Smooth muscle cell (in vitro differentiated cells): Measurements from ENCODE around the gene ACP1. TPM values are rescaled to one million over a fixed set of nuclear protein-coding genes. Genes with fewer than 3 reads are reported as not detected.

Experiments
- DNase-seq: peaks from one replicate; lab custom pipeline; 2025; ENCODE audit not compliant: unreplicated experiment; lab: John Stamatoyannopoulos, UW
- H2AFZ ChIP-seq: fragments of 200-600 bp; sonication (generic); 2 replicates; pipeline ENCODE4 v1.6.0; 2016; ENCODE audit warnings: antibody characterized with exemption, low read depth, mild to moderate bottlenecking
- H3F3A ChIP-seq: fragments of 200-600 bp; sonication (generic); 2 replicates; pipeline ENCODE4 v1.6.0; 2017; ENCODE audit warnings: antibody characterized with exemption, low read depth
- H3K27ac ChIP-seq: fragments of 200-600 bp; sonication (generic); 2 replicates; pipeline ENCODE4 v1.5.1; 2016; ENCODE audit warnings: low read depth, mild to moderate bottlenecking
- H3K27me3 ChIP-seq: fragments of 200-600 bp; sonication (generic); 2 replicates; pipeline ENCODE4 v1.6.1; 2016; ENCODE audit warnings: low read depth, mild to moderate bottlenecking
- H3K36me3 ChIP-seq: fragments of 200-600 bp; sonication (generic); 2 replicates; pipeline ENCODE4 v1.5.1; 2016; ENCODE audit warnings: low read depth
- H3K4me1 ChIP-seq: fragments of 200-600 bp; sonication (generic); 2 replicates; pipeline ENCODE4 v1.5.1; 2016; ENCODE audit warnings: low read depth
- H3K4me2 ChIP-seq: fragments of 200-600 bp; sonication (generic); 2 replicates; pipeline ENCODE4 v1.6.0; 2016; ENCODE audit warnings: mild to moderate bottlenecking
- H3K4me3 ChIP-seq: fragments of 200-600 bp; sonication (generic); 2 replicates; pipeline ENCODE4 v1.5.1; 2016; ENCODE audit warnings: mild to moderate bottlenecking
- H3K79me2 ChIP-seq: fragments of 200-600 bp; sonication (generic); 2 replicates; pipeline ENCODE4 v1.6.0; 2016; ENCODE audit warnings: low read depth, mild to moderate bottlenecking
- H3K9ac ChIP-seq: fragments of 200-600 bp; sonication (generic); 2 replicates; pipeline ENCODE4 v1.6.0; 2016; ENCODE audit warnings: low read depth
- H3K9me3 ChIP-seq: fragments of 200-600 bp; sonication (generic); replicated peaks from 2 replicates; pipeline ENCODE4 v1.5.1; 2016; ENCODE audit warnings: low read depth
- H4K20me1 ChIP-seq: fragments of 200-600 bp; sonication (generic); 2 replicates; pipeline ENCODE4 v1.6.0; 2016; ENCODE audit warnings: low read depth
- CTCF ChIP-seq: fragments of 200-600 bp; sonication (generic); IDR thresholded peaks from 2 replicates; pipeline ENCODE4 v1.5.1; 2017; ENCODE audit warnings: borderline replicate concordance, mild to moderate bottlenecking, antibody characterized with exemption; ENCODE audit not compliant: insufficient read depth, poor library complexity, severe bottlenecking
- WGBS: methylation state at CpG from one replicate; pipeline ENCODE4 v1.1.7; 2016; ENCODE audit warnings: low lambda C conversion rate; 5-methylcytosine and 5-hydroxymethylcytosine counted together
- polyA plus RNA-seq: library from polyadenylated mRNA; unstranded; fragments of >200 nt; fragmentation: Nextera tagmentation; extraction: Ambion mirVana; gene quantifications from 2 replicates; pipeline ENCODE4 v1.2.1, GENCODE V29; 2016
- total RNA-seq: library from RNA; depleted of rRNA; stranded (reverse); fragments of >200 nt; gene quantifications from 2 replicates; pipeline ENCODE4 v1.2.3, GENCODE V29; 2014

The ACP1 gene
- total and polyA plus RNA-seq, 2 experiments from 2014 or later: 168 to 182 TPM

GRCh38 chr2:237878-238277 is 26.9 kb upstream of the ACP1 start:
- Histone ChIP-seq H3K4me2 (no peak overlapping the region), H3K9ac (no peak overlapping the region), H3K27me3 (no peaks in the 10 kb centered on the region), H3K36me3 (peaks cover 9% of the 10 kb centered on the region), H2AFZ (no peak overlapping the region), H3K27ac (no peak overlapping the region), H3F3A (peaks cover 5% of the 10 kb centered on the region), H3K9me3 (no peaks in the 10 kb centered on the region), H3K79me2 (no peaks in the 10 kb centered on the region), H3K4me1 (no peaks in the 10 kb centered on the region), H4K20me1 (no peaks in the 10 kb centered on the region), H3K4me3 (no peak overlapping the region)
- WGBS: 90% methylated on average over 6 of the region's 6 CpGs
- DNase-seq: no peak
- TF ChIP-seq CTCF: no peak

- H3K9ac ChIP-seq: no peak overlapping the region
- TF ChIP-seq CTCF: no peak
- H3K36me3 ChIP-seq: peaks cover 14% of the 10 kb centered on the region
- no peaks in the 10 kb centered on the region for H3K27me3 ChIP-seq
- no peak overlapping the region for H3K4me3 ChIP-seq
- no peaks in the 10 kb centered on the region for H3K9me3 ChIP-seq
- 52% methylated on average over 3 of the region's 3 CpGs for WGBS
- H2AFZ ChIP-seq: no peak overlapping the region
- no peaks in the 10 kb centered on the region for H3K4me1 ChIP-seq
- no peak overlapping the region for H3K4me2 ChIP-seq
- DNase-seq: no peak
- H3K79me2 ChIP-seq: no peaks in the 10 kb centered on the region
- no peaks in the 10 kb centered on the region for H4K20me1 ChIP-seq
- peaks cover 5% of the 10 kb centered on the region for H3F3A ChIP-seq
- no peak overlapping the region for H3K27ac ChIP-seq
Measured at GRCh38 chr2:238431-238830, 26.3 kb upstream of the ACP1 start.

GRCh38 chr2:238869-239268 is 25.9 kb upstream of the ACP1 start:
- no peak for TF ChIP-seq CTCF
- WGBS: 85% methylated on average over 5 of the region's 5 CpGs
- Histone ChIP-seq H3K4me3 (no peak overlapping the region), H3K79me2 (no peaks in the 10 kb centered on the region), H3K36me3 (peaks cover 18% of the 10 kb centered on the region), H2AFZ (no peak overlapping the region), H3F3A (peaks cover 5% of the 10 kb centered on the region), H4K20me1 (no peaks in the 10 kb centered on the region), H3K27me3 (no peaks in the 10 kb centered on the region), H3K9me3 (no peaks in the 10 kb centered on the region), H3K4me2 (no peak overlapping the region), H3K27ac (no peak overlapping the region), H3K4me1 (no peaks in the 10 kb centered on the region), H3K9ac (no peak overlapping the region)
- DNase-seq: no peak

- H3K9ac ChIP-seq: no peak overlapping the region
- WGBS: 96% methylated on average over 7 of the region's 7 CpGs
Measured at GRCh38 chr2:244547-244946, 20.2 kb upstream of the ACP1 start.

More at GRCh38 chr2:244547-244946, 20.2 kb upstream of the ACP1 start:
- DNase-seq: no peak
- Histone ChIP-seq H3F3A (no peaks in the 10 kb centered on the region), H3K36me3 (peaks cover 18% of the 10 kb centered on the region), H3K4me1 (no peaks in the 10 kb centered on the region), H3K27me3 (no peaks in the 10 kb centered on the region), H3K79me2 (no peaks in the 10 kb centered on the region), H3K27ac (no peak overlapping the region), H2AFZ (no peak overlapping the region), H3K9me3 (no peaks in the 10 kb centered on the region), H3K4me3 (no peak overlapping the region), H4K20me1 (no peaks in the 10 kb centered on the region), H3K4me2 (no peak overlapping the region)
- no peak for TF ChIP-seq CTCF
